SK-N-SH (cell line): ENCODE measurements around the gene DPP4. TPM values are rescaled to one million over a fixed set of nuclear protein-coding genes. Genes with fewer than 3 reads are reported as not detected.

ENCODE experiments used
- CTCF ChIA-PET: fragments of 300-600, 350-600 bp; formaldehyde crosslinking; extraction: SDS; loops from one replicate; lab custom pipeline; 2021; lab: Yijun Ruan, JAX
- POLR2A ChIA-PET: fragments of 350-600 bp; sonication (Branson Sonifier 250); formaldehyde crosslinking; extraction: SDS; loops from one replicate; lab custom pipeline; 2020; ENCODE audit warnings: antibody characterized with exemption, inconsistent platforms; lab: Yijun Ruan, JAX
- DNase-seq: peaks from one replicate; pipeline ENCODE4 v3.0.0; 2012
- H2AFZ ChIP-seq: fragments of 200-600 bp; sonication (generic); 2 replicates; pipeline ENCODE4 v1.8.1; 2016; ENCODE audit warnings: antibody characterized with exemption, mild to moderate bottlenecking, low read depth
- H3F3A ChIP-seq: fragments of 200-600 bp; sonication (generic); replicated peaks from 2 replicates; pipeline ENCODE3; 2016; ENCODE audit warnings: antibody characterized with exemption, mild to moderate bottlenecking; ENCODE audit not compliant: insufficient read depth
- H3K27ac ChIP-seq, 2 experiments: fragments of 200-500 bp in 1 of 2; fragments of 200-600 bp in 1 of 2; sonication (Bioruptor generic) in 1 of 2; sonication (generic), shearing (Covaris generic) in 1 of 2; 2 replicates each; pipeline versions ENCODE4 v1.5.1 to v1.6.1; 2014 to 2016; ENCODE audit warnings: low read depth in 2 of 2, inconsistent platforms in 1 of 2, low read length in 1 of 2, mild to moderate bottlenecking in 1 of 2, mixed read lengths in 1 of 2
- H3K27me3 ChIP-seq: fragments of 200-600 bp; sonication (generic), shearing (Covaris generic); 2 replicates; pipeline ENCODE4 v1.6.1; 2016; ENCODE audit warnings: mixed run types; ENCODE audit not compliant: insufficient read depth
- H3K36me3 ChIP-seq, 2 experiments: fragments of 200-500 bp in 1 of 2; fragments of 200-600 bp in 1 of 2; sonication (Bioruptor generic) in 1 of 2; sonication (generic) in 1 of 2; replicated peaks in 1 of 2; 2 replicates each; pipeline versions ENCODE3 to v1.5.1; 2014 to 2016; ENCODE audit warnings: low read length in 1 of 2, mild to moderate bottlenecking in 1 of 2; ENCODE audit not compliant: insufficient read depth in 2 of 2, control insufficient read depth in 1 of 2
- H3K4me1 ChIP-seq, 2 experiments: fragments of 200-500 bp in 1 of 2; fragments of 200-600 bp in 1 of 2; sonication (Bioruptor generic) in 1 of 2; sonication (generic), shearing (Covaris generic) in 1 of 2; 2 replicates each; pipeline versions ENCODE4 v1.5.1 to v1.6.1; 2014 to 2016; ENCODE audit warnings: low read depth in 1 of 2, low read length in 1 of 2, mixed run types in 1 of 2; ENCODE audit not compliant: insufficient read depth in 2 of 2, control insufficient read depth in 1 of 2
- H3K4me2 ChIP-seq: fragments of 200-600 bp; sonication (generic), shearing (Covaris generic); 2 replicates; pipeline ENCODE4 v1.6.1; 2017; ENCODE audit warnings: mixed run types
- H3K4me3 ChIP-seq, 2 experiments: fragments of 200-500 bp in 1 of 2; fragments of 200-600 bp in 1 of 2; sonication (Bioruptor generic) in 1 of 2; sonication (generic), shearing (Covaris generic) in 1 of 2; 2 replicates each; pipeline versions ENCODE4 v1.5.1 to v1.8.1; 2014 to 2016; ENCODE audit warnings: low read depth in 2 of 2, inconsistent platforms in 1 of 2, low read length in 1 of 2, mild to moderate bottlenecking in 1 of 2, mixed read lengths in 1 of 2, moderate library complexity in 1 of 2
- H3K79me2 ChIP-seq: fragments of 200-600 bp; sonication (generic); 2 replicates; pipeline ENCODE4 v1.8.1; 2017; ENCODE audit warnings: mild to moderate bottlenecking; ENCODE audit not compliant: insufficient read depth
- H3K9ac ChIP-seq: fragments of 200-600 bp; sonication (generic); 2 replicates; pipeline ENCODE4 v1.6.1; 2017; ENCODE audit warnings: mixed run types
- H3K9me2 ChIP-seq: fragments of 200-600 bp; sonication (generic); 2 replicates; pipeline ENCODE4 v1.6.1; 2017; ENCODE audit warnings: mixed run types
- H3K9me3 ChIP-seq: fragments of 200-600 bp; sonication (generic); 2 replicates; pipeline ENCODE4 v1.6.1; 2017; ENCODE audit warnings: mixed run types, mild to moderate bottlenecking, moderate library complexity
- H4K20me1 ChIP-seq: fragments of 200-600 bp; sonication (generic); 2 replicates; pipeline ENCODE4 v1.6.1; 2017; ENCODE audit warnings: mild to moderate bottlenecking, mixed run types; ENCODE audit not compliant: insufficient read depth
- CHD2 ChIP-seq: fragments of 150-350 bp; IDR thresholded peaks from 2 replicates; pipeline ENCODE4 v1.6.1; 2018; ENCODE audit warnings: low read length; ENCODE audit not compliant: partially characterized antibody
- EP300 ChIP-seq, 2 experiments: IDR thresholded peaks; 2 replicates each; pipeline versions ENCODE4 v1.4.0 to v1.6.1; 2012; ENCODE audit warnings: borderline replicate concordance in 1 of 2, low read depth in 1 of 2, low read length in 1 of 2
- FOXM1 ChIP-seq: IDR thresholded peaks from 2 replicates; pipeline ENCODE4 v1.4.0; 2012; ENCODE audit warnings: low read depth, mild to moderate bottlenecking
- GATA2 ChIP-seq: sonication (generic); formaldehyde crosslinking; IDR thresholded peaks from 2 replicates; pipeline ENCODE4 v1.5.0; 2020; ENCODE audit warnings: mild to moderate bottlenecking, missing genetic modification reagents
- IRF3 ChIP-seq: fragments of 150-350 bp; IDR thresholded peaks from 2 replicates; pipeline ENCODE4 v1.6.1; 2016; ENCODE audit warnings: mild to moderate bottlenecking, low read depth, low read length
- JUND ChIP-seq: IDR thresholded peaks from 2 replicates; pipeline ENCODE4 v1.4.0; 2012
- MXI1 ChIP-seq: IDR thresholded peaks from 2 replicates; pipeline ENCODE4 v1.6.1; 2012; ENCODE audit warnings: mild to moderate bottlenecking, low read depth, low read length, improper control_type of control experiment
- NFIC ChIP-seq: IDR thresholded peaks from 2 replicates; pipeline ENCODE4 v1.4.0; 2012; ENCODE audit warnings: borderline replicate concordance
- PBX3 ChIP-seq: IDR thresholded peaks from 2 replicates; pipeline ENCODE4; 2012
- POLR2AphosphoS5 ChIP-seq: IDR thresholded peaks from 2 replicates; pipeline ENCODE4 v1.6.1; 2012; ENCODE audit warnings: low read depth, low read length
- REST ChIP-seq: IDR thresholded peaks from 2 replicates; pipeline ENCODE4 v1.6.1; 2012; ENCODE audit warnings: mild to moderate bottlenecking, low read depth, low read length, moderate library complexity
- RFX5 ChIP-seq: IDR thresholded peaks from 2 replicates; pipeline ENCODE4 v1.6.1; 2012; ENCODE audit warnings: mild to moderate bottlenecking, improper control_type of control experiment, low read length
- SIN3A ChIP-seq: IDR thresholded peaks from 2 replicates; pipeline ENCODE4 v1.6.1; 2012; ENCODE audit warnings: low read depth, mild to moderate bottlenecking, low read length, moderate library complexity, borderline replicate concordance
- SMC3 ChIP-seq: IDR thresholded peaks from 2 replicates; pipeline ENCODE4 v1.6.1; 2012; ENCODE audit warnings: low read depth, low read length, improper control_type of control experiment
- TAF1 ChIP-seq: IDR thresholded peaks from 2 replicates; pipeline ENCODE4 v1.6.1; 2012; ENCODE audit warnings: low read depth, mild to moderate bottlenecking, low read length, moderate library complexity, borderline replicate concordance
- TCF12 ChIP-seq: IDR thresholded peaks from 2 replicates; pipeline ENCODE4 v1.4.0; 2012
- ZBTB33 ChIP-seq: IDR thresholded peaks from 2 replicates; pipeline ENCODE4 v1.4.0; 2012; ENCODE audit warnings: low read depth, borderline replicate concordance
- polyA plus RNA-seq, 3 experiments: library from polyadenylated mRNA; depleted of rRNA; stranded (reverse); fragments of >200 nt; gene quantifications; 2 replicates each; pipeline ENCODE4 v1.2.3, GENCODE V29; 2012
- TF ChIP-seq, protein P1 (sequence below): IDR thresholded peaks from 2 replicates; pipeline ENCODE4 v1.4.0; 2012; ENCODE audit warnings: low read depth, borderline replicate concordance

The DPP4 gene
- polyA plus RNA-seq, 1 of the 3 experiments (the other 2 are of a cell fraction): 5.0 TPM

GRCh38 chr2:161962160-161962559 lies 111.9 kb downstream of the DPP4 start:
- TF ChIP-seq SIN3A (no peak), IRF3 (no peak), POLR2AphosphoS5 (no peak), TAF1 (no peak), FOXM1 (no peak), MXI1 (no peak), PBX3 (no peak), RFX5 (no peak), CHD2 (no peak), EP300 (IDR thresholded peaks at IDR 0.05; ENCODE audit: borderline replicate concordance in 1 of 2, low read depth in 1 of 2, low read length in 1 of 2) (no peak), SMC3 (no peak), TCF12 (no peak), GATA2 (no peak), ZBTB33 (no peak), JUND (no peak), NFIC (no peak), REST (no peak)
- TF ChIP-seq, protein P1, sequence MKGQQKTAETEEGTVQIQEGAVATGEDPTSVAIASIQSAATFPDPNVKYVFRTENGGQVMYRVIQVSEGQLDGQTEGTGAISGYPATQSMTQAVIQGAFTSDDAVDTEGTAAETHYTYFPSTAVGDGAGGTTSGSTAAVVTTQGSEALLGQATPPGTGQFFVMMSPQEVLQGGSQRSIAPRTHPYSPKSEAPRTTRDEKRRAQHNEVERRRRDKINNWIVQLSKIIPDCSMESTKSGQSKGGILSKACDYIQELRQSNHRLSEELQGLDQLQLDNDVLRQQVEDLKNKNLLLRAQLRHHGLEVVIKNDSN: no peak
- H3K9me3 ChIP-seq: no peaks in the 10 kb centered on the region
- H3K9me2 ChIP-seq: no peaks in the 10 kb centered on the region; the same call in 1 of the 2 replicates
- no peaks in the 10 kb centered on the region for H3K79me2 ChIP-seq
- H3K27ac ChIP-seq: no peak overlapping the region
- H2AFZ ChIP-seq: no peak overlapping the region
- no peak for DNase-seq
- no peaks in the 10 kb centered on the region for H3K4me1 ChIP-seq
- ChIA-PET CTCF (interaction anchor here (3.9 kb wide), 1 partner anchor 16 kb away, joined by 11 read pairs; no protein-coding TSS in a partner anchor), POLR2A (no interaction called here)
- H3F3A ChIP-seq: no peaks in the 10 kb centered on the region
- H3K27me3 ChIP-seq: no peaks in the 10 kb centered on the region
- H3K4me3 ChIP-seq: no peak overlapping the region
- no peak overlapping the region for H3K4me2 ChIP-seq
- H3K36me3 ChIP-seq: no peaks in the 10 kb centered on the region
- H4K20me1 ChIP-seq: no peaks in the 10 kb centered on the region
- no peak overlapping the region for H3K9ac ChIP-seq
